22Rv1 (cell line): ENCODE results near the gene PRSS12.

ENCODE experiments used
- H3K27ac ChIP-seq: fragments of 450-650 bp; 2 replicates; pipeline ENCODE4 v1.5.1; 2017
- CTCF ChIP-seq: fragments of 450-650 bp; IDR thresholded peaks from 2 replicates; pipeline ENCODE4 v1.5.1; 2017; ENCODE audit warnings: mild to moderate bottlenecking
- ZFX ChIP-seq: fragments of 450-650 bp; IDR thresholded peaks from 2 replicates; pipeline ENCODE4 v1.6.1; 2017; ENCODE audit warnings: antibody characterized with exemption, borderline replicate concordance

The PRSS12 gene

DNA sequence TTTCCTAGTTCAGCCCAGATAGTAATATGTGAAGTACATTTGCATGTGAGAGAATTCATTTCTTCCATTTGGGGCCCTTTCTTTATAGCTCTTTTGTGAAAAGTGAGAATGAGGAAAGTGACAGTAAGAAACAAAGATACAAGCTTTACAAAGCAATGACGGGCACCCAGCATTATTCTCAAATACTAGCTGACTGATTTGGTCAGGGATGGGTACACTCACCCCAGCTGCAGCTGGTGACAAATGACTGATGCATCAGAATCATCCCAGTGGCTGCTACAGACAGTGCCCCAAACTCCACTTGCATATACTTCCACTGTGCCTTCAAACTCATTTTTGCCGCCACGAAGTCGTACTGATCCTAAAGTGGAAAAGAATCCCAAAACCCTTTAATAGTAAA is 14.8 kb downstream of the PRSS12 start:
- TF ChIP-seq CTCF (no peak), ZFX (no peak)

GRCh38 chr4:118335774-118336173 is 17.0 kb downstream of the PRSS12 start:
- TF ChIP-seq CTCF (no peak), ZFX (no peak)
- H3K27ac ChIP-seq, result no peak overlapping the region

More for the DNA sequence above, 14.8 kb downstream of the PRSS12 start:
- no peak overlapping the region for H3K27ac ChIP-seq

DNA sequence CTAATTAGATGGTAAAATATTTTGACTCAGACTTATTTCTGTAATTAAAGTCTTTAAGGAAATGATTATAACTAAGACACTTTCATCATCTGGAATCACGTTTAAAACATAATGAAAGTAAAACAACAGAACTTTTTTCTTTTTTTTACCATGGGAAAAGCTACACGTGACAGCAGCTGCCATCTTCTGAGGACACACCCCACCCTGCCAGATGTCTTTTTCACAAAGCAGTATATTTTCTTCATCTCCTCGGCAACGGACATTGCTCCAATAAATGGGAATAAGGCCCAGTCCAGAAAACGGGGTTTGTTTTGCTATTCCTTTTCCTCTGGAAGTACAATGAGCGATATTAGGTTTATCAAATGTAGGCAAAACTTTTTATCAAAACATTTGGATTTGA is 17.5 kb downstream of the PRSS12 start:
- TF ChIP-seq ZFX, result no peak
- no peak for TF ChIP-seq CTCF
- no peak overlapping the region for H3K27ac ChIP-seq

GRCh38 chr4:118331352-118331751 is 21.5 kb downstream of the PRSS12 start:
- H3K27ac ChIP-seq, result no peak overlapping the region
- TF ChIP-seq CTCF (no peak), ZFX (no peak)

DNA sequence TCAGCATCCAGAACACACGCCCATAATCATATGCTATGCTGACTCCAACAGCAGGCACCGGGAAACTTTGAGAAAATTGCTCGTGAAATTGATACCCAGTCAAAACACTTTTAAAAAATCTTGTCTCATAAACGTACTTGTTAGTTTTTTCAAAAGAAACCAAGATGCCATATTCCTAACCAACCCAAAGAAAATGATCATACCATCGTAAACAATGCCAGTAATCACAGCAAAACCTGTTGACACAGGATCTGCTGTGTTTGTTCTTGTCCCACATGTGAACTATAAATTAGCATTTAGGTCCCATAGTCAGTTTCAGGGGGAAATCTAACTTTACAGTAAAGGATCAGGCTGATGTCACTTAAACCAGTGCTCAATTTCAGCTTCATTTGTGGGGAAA is 23.0 kb downstream of the PRSS12 start:
- no peak for TF ChIP-seq ZFX
- H3K27ac ChIP-seq, result peak overlapping the region; percentile 29; the same call in 1 of the 2 replicates

DNA sequence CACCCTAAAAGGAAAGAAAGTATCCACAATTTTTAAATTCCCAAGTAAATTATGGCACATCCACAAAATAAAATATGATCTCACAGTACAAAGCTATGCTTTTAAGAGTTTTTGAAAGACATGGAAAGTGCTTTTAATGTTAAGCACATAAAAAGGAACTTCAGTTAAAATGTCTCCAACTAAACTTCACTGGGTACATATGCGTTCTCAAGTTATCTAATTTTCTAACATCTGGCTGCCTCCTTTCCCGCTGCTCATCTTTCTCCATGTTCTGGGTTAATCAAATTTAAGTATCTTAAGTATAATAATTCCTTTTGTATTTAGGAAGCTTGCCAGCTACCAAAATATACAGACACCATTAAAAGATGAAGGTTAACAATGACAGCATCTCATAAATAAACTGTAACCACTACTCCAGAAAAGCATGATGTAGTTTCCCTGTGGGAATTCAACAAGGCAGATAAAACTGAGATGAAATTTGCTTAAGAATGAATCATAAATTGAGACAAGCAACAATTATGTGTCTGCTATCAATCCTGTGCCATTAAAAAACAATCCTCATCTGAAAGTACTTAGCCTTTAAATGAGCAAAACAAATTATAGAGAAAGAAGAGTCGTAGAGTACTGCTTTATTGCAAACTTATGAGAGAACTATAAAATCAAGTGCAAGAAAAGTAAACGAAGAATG is 25.1 kb downstream of the PRSS12 start:
- TF ChIP-seq CTCF, result no peak
- TF ChIP-seq ZFX, result no peak
- H3K27ac ChIP-seq, result peak overlapping the region; percentile 50

DNA sequence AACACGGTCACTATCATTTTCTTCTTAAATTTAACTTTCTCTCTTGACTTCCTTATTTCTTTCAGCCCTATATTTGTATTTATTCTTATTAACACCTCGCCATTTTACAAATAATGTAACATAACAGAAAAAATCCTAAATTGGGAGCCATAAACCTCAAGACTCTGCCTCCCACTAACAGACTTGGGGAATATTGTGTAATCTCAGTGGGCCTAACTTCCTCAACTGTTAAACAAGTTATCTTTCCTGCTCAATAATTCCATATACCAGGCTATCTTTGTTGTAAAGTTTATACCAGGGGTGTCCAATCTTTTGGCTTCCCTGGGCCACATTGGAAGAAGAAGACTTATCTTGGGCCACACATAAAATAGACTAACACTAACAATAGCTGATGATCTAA is 26.2 kb downstream of the PRSS12 start:
- H3K27ac ChIP-seq, result no peak overlapping the region
- TF ChIP-seq CTCF, result no peak
- TF ChIP-seq ZFX, result no peak

DNA sequence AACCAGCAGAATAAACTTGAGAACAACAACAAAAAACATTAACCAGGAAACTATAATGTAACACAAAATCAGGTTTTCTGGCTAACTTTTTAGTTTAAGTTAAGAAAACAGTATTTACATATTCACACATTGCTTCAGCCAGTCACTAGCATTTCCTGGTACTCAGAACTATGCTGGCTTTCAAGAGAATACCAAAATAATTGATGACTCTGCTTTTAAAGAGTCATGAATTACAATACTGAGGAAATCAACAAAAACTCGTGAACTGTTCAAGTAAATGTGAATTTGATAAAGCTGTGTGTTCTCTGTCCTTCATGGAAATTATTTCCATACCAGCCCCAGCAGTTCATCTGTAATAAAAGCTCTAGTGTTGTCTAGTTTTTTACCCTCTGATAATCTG is 27.4 kb downstream of the PRSS12 start:
- no peak for TF ChIP-seq CTCF
- TF ChIP-seq ZFX, result no peak
- no peak overlapping the region for H3K27ac ChIP-seq
